HepG2 (cell line): ENCODE results near the gene INAFM1. TPM values are rescaled to one million over a fixed set of nuclear protein-coding genes. Genes with fewer than 3 reads are reported as not detected.

Source experiments
- ELF4 ChIP-seq: sonication (generic); formaldehyde crosslinking; IDR thresholded peaks from 2 replicates; pipeline ENCODE4 v1.5.0; 2020; ENCODE audit warnings: missing genetic modification reagents, mild to moderate bottlenecking, moderate library complexity, borderline replicate concordance
- ETV6 ChIP-seq: sonication (generic); formaldehyde crosslinking; conservative IDR thresholded peaks from 2 replicates; pipeline ENCODE4 v1.4.0; 2020; ENCODE audit warnings: missing genetic modification reagents
- HES4 ChIP-seq: sonication (generic); formaldehyde crosslinking; IDR thresholded peaks from 2 replicates; pipeline ENCODE4 v1.9.0; 2021; ENCODE audit warnings: mild to moderate bottlenecking, missing genetic modification reagents, borderline replicate concordance
- HHEX ChIP-seq: IDR thresholded peaks from 2 replicates; pipeline ENCODE4 v1.6.1; 2016; ENCODE audit warnings: control low read depth
- ISL2 ChIP-seq: sonication (generic); formaldehyde crosslinking; IDR thresholded peaks from 2 replicates; pipeline ENCODE4 v1.5.0; 2020; ENCODE audit warnings: missing genetic modification reagents
- MLLT10 ChIP-seq: sonication (generic); formaldehyde crosslinking; IDR thresholded peaks from 2 replicates; pipeline ENCODE4 v1.4.0; 2020; ENCODE audit warnings: missing genetic modification reagents
- NFIB ChIP-seq: sonication (generic); formaldehyde crosslinking; IDR thresholded peaks from 2 replicates; pipeline ENCODE4 v1.9.0; 2021; ENCODE audit warnings: missing genetic modification reagents, mild to moderate bottlenecking, borderline replicate concordance
- TAF15 ChIP-seq: fragments of 200-400 bp; formaldehyde crosslinking; IDR thresholded peaks from one replicate; pipeline ENCODE4 v1.6.1; 2018; ENCODE audit warnings: mild to moderate bottlenecking, low read depth, low read length; ENCODE audit not compliant: poor library complexity, severe bottlenecking
- TCF7 ChIP-seq: sonication (generic); IDR thresholded peaks from 2 replicates; pipeline ENCODE4 v1.6.1; 2016; ENCODE audit warnings: antibody characterized with exemption, low read depth
- TOE1 ChIP-seq: sonication (generic); formaldehyde crosslinking; IDR thresholded peaks from 2 replicates; pipeline ENCODE4 v1.4.0; 2020; ENCODE audit warnings: mild to moderate bottlenecking, missing genetic modification reagents
- YEATS2 ChIP-seq: sonication (generic); formaldehyde crosslinking; IDR thresholded peaks from 2 replicates; pipeline ENCODE4 v1.4.0; 2020; ENCODE audit warnings: missing genetic modification reagents, borderline replicate concordance
- ZNF468 ChIP-seq: sonication (generic); formaldehyde crosslinking; IDR thresholded peaks from 2 replicates; pipeline ENCODE4 v1.8.0; 2022; ENCODE audit warnings: mild to moderate bottlenecking, moderate library complexity, missing genetic modification reagents
- ZNF614 ChIP-seq: IDR thresholded peaks from 2 replicates; pipeline ENCODE4 v1.6.1; 2018; ENCODE audit warnings: missing biosample characterization, missing genetic modification reagents, inconsistent platforms, borderline replicate concordance
- ZNF703 ChIP-seq: sonication (generic); formaldehyde crosslinking; IDR thresholded peaks from 2 replicates; pipeline ENCODE4 v1.5.1; 2020; ENCODE audit warnings: missing genetic modification reagents, mild to moderate bottlenecking, moderate library complexity, borderline replicate concordance
- ZNF713 ChIP-seq: sonication (generic); formaldehyde crosslinking; IDR thresholded peaks from 2 replicates; pipeline ENCODE4 v1.4.0; 2020; ENCODE audit warnings: mild to moderate bottlenecking, missing genetic modification reagents
- polyA plus RNA-seq, 8 experiments: library from polyadenylated mRNA; depleted of rRNA in 3 of 8; stranded (reverse) in 7 of 8; unstranded in 1 of 8; fragments of >200 nt; fragmentation: Illumina TruSeq in 4 of 8; extraction: Trizol in 4 of 8; gene quantifications; 2 replicates each; pipeline versions ENCODE4 v1.2.1 to v1.2.3, GENCODE V29; 2011 to 2016; ENCODE audit warnings: low read depth in 4 of 8, missing spikeins in 1 of 8, mixed read lengths in 1 of 8; ENCODE audit not compliant: insufficient read depth in 1 of 8
- total RNA-seq, 5 experiments: library from RNA; depleted of rRNA; stranded (reverse); fragments of >200 nt; fragmentation: Illumina TruSeq; extraction: Trizol; gene quantifications; 2 replicates each; pipeline ENCODE4 v1.2.3, GENCODE V29; 2016; ENCODE audit warnings: low read depth in 1 of 5
- TF ChIP-seq, protein P1 (sequence below): sonication (generic); formaldehyde crosslinking; IDR thresholded peaks from 2 replicates; pipeline ENCODE4 v1.4.0; 2020; ENCODE audit warnings: missing genetic modification reagents, borderline replicate concordance
- TF ChIP-seq, protein P2 (sequence below): IDR thresholded peaks from 2 replicates; pipeline ENCODE4 v1.6.1; 2012; ENCODE audit warnings: low read length, improper control_type of control experiment
- TF ChIP-seq, protein P3 (sequence below): sonication (generic); formaldehyde crosslinking; IDR thresholded peaks from 2 replicates; pipeline ENCODE4 v1.9.0; 2021; ENCODE audit warnings: missing genetic modification reagents, borderline replicate concordance

Gene INAFM1
- total and polyA plus RNA-seq, 2 of the 13 experiments (the other 11 are each of a cell fraction or from before 2014, with no cell fraction given): 0.88 to 1.9 TPM

DNA sequence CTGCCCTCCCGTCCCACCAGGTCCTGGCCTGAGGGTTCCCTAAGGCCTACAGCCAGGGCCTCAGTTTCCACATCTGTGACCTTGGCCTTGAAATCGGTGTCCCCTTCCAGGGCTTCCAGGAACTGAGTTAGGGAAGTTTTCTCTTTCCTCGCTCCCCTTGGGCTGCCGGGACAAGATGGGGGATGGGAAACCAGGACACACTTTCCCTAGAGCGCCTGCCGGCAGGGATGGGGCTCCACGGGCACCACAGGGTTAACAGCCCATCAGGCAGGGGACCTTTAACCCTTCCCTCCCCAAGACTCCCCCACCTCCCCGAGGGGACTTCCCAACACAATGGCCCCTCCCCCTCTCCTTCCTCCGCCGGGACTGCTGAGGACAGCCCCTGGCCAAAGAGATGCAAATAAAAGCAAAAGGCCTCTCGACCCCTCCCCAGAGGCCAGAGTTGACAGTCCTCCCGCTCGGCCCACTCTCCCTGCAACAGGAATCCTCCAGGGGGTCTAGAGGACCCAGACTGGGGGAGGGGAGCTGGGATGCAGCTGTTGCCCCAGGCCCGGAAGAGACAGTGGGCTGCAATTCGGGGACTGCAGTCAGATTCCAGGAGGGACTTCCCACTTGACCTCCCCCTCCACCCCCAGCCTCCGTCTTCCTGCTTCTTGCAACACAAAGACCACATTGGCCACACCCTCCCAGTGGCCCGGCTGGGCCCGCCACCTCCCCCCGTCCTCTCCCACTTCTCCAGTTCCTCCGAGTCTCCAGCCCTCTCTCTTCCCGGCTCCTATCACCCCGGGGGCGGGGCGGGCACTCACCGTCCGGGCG is 47.1 kb upstream of the INAFM1 start (continued):
- TF ChIP-seq, protein P1, sequence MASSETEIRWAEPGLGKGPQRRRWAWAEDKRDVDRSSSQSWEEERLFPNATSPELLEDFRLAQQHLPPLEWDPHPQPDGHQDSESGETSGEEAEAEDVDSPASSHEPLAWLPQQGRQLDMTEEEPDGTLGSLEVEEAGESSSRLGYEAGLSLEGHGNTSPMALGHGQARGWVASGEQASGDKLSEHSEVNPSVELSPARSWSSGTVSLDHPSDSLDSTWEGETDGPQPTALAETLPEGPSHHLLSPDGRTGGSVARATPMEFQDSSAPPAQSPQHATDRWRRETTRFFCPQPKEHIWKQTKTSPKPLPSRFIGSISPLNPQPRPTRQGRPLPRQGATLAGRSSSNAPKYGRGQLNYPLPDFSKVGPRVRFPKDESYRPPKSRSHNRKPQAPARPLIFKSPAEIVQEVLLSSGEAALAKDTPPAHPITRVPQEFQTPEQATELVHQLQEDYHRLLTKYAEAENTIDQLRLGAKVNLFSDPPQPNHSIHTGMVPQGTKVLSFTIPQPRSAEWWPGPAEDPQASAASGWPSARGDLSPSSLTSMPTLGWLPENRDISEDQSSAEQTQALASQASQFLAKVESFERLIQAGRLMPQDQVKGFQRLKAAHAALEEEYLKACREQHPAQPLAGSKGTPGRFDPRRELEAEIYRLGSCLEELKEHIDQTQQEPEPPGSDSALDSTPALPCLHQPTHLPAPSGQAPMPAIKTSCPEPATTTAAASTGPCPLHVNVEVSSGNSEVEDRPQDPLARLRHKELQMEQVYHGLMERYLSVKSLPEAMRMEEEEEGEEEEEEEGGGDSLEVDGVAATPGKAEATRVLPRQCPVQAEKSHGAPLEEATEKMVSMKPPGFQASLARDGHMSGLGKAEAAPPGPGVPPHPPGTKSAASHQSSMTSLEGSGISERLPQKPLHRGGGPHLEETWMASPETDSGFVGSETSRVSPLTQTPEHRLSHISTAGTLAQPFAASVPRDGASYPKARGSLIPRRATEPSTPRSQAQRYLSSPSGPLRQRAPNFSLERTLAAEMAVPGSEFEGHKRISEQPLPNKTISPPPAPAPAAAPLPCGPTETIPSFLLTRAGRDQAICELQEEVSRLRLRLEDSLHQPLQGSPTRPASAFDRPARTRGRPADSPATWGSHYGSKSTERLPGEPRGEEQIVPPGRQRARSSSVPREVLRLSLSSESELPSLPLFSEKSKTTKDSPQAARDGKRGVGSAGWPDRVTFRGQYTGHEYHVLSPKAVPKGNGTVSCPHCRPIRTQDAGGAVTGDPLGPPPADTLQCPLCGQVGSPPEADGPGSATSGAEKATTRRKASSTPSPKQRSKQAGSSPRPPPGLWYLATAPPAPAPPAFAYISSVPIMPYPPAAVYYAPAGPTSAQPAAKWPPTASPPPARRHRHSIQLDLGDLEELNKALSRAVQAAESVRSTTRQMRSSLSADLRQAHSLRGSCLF: no peak
- TF ChIP-seq ZNF614: peak; percentile 73
- TF ChIP-seq, protein P2, sequence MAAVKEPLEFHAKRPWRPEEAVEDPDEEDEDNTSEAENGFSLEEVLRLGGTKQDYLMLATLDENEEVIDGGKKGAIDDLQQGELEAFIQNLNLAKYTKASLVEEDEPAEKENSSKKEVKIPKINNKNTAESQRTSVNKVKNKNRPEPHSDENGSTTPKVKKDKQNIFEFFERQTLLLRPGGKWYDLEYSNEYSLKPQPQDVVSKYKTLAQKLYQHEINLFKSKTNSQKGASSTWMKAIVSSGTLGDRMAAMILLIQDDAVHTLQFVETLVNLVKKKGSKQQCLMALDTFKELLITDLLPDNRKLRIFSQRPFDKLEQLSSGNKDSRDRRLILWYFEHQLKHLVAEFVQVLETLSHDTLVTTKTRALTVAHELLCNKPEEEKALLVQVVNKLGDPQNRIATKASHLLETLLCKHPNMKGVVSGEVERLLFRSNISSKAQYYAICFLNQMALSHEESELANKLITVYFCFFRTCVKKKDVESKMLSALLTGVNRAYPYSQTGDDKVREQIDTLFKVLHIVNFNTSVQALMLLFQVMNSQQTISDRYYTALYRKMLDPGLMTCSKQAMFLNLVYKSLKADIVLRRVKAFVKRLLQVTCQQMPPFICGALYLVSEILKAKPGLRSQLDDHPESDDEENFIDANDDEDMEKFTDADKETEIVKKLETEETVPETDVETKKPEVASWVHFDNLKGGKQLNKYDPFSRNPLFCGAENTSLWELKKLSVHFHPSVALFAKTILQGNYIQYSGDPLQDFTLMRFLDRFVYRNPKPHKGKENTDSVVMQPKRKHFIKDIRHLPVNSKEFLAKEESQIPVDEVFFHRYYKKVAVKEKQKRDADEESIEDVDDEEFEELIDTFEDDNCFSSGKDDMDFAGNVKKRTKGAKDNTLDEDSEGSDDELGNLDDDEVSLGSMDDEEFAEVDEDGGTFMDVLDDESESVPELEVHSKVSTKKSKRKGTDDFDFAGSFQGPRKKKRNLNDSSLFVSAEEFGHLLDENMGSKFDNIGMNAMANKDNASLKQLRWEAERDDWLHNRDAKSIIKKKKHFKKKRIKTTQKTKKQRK: no peak
- no peak for TF ChIP-seq NFIB (CRISPR knock-in tag)
- no peak for TF ChIP-seq ZNF703 (CRISPR knock-in tag)
- TF ChIP-seq MLLT10 (CRISPR knock-in tag): no peak
- no peak for TF ChIP-seq TOE1 (CRISPR knock-in tag)
- no peak for TF ChIP-seq TAF15
- no peak for TF ChIP-seq ZNF713 (CRISPR knock-in tag)
- no peak for TF ChIP-seq ZNF468 (CRISPR knock-in tag)
- 0 out of 2 replicates have a peak, but pooled peaks have one; percentile 75 for TF ChIP-seq ELF4 (CRISPR knock-in tag)
- TF ChIP-seq, protein P3, sequence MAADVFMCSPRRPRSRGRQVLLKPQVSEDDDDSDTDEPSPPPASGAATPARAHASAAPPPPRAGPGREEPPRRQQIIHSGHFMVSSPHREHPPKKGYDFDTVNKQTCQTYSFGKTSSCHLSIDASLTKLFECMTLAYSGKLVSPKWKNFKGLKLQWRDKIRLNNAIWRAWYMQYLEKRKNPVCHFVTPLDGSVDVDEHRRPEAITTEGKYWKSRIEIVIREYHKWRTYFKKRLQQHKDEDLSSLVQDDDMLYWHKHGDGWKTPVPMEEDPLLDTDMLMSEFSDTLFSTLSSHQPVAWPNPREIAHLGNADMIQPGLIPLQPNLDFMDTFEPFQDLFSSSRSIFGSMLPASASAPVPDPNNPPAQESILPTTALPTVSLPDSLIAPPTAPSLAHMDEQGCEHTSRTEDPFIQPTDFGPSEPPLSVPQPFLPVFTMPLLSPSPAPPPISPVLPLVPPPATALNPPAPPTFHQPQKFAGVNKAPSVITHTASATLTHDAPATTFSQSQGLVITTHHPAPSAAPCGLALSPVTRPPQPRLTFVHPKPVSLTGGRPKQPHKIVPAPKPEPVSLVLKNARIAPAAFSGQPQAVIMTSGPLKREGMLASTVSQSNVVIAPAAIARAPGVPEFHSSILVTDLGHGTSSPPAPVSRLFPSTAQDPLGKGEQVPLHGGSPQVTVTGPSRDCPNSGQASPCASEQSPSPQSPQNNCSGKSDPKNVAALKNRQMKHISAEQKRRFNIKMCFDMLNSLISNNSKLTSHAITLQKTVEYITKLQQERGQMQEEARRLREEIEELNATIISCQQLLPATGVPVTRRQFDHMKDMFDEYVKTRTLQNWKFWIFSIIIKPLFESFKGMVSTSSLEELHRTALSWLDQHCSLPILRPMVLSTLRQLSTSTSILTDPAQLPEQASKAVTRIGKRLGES (CRISPR knock-in tag): no peak
- no peak for TF ChIP-seq TCF7
- no peak for TF ChIP-seq HHEX (CRISPR knock-in tag)
- TF ChIP-seq ISL2 (CRISPR knock-in tag): 0 out of 2 replicates have a peak, but pooled peaks have one; percentile 24
- no peak for TF ChIP-seq HES4 (CRISPR knock-in tag)
- 0 out of 2 replicates have a peak, but pooled peaks have one; percentile 15 for TF ChIP-seq YEATS2 (CRISPR knock-in tag)
- peak; percentile 55; the same call in 1 of the 2 replicates for TF ChIP-seq ETV6 (CRISPR knock-in tag)
